K562 (cell line): ENCODE results near the gene LGALS16. TPM values are rescaled to one million over a fixed set of nuclear protein-coding genes. Genes with fewer than 3 reads are reported as not detected.

Source experiments
- ATAC-seq: fragments of 200-7000 bp; cut with Tn5 transposase; 3 replicates; pipeline ENCODE4 v1.9.1; 2020; ENCODE audit warnings: moderate library complexity
- BruUV-seq: library from RNA; stranded (reverse); fragments of 400-500 nt; replicated peaks from 2 replicates; lab custom pipeline; 2021; lab: Mats Ljungman, UMichigan
- CTCF ChIA-PET: fragments of 300-600 bp; formaldehyde crosslinking; extraction: SDS; loops from one replicate; lab custom pipeline; 2021; ENCODE audit warnings: low intra/inter-chr PET ratio; lab: Yijun Ruan, JAX
- POLR2A ChIA-PET: fragments of 300-600, 350-650 bp; sonication (Branson Sonifier 250); formaldehyde crosslinking; extraction: SDS; loops from one replicate; lab custom pipeline; 2021; ENCODE audit warnings: antibody characterized with exemption, inconsistent platforms; lab: Yijun Ruan, JAX
- DNase-seq, 4 experiments: peaks; one replicate each; pipeline versions ENCODE4 v3.0.0 to v3.0.0-alpha.2; 2011 to 2018; ENCODE audit warnings: low spot score in 3 of 4, mixed read lengths in 3 of 4; ENCODE audit errors: extremely low read depth in 1 of 4
- FAIRE-seq: peaks from 2 replicates; lab custom pipeline; 2011; peaks lifted over from hg19 to GRCh38; lab: Jason Lieb, UNC
- H2AFZ ChIP-seq: 2 replicates; pipeline ENCODE4 v1.6.0; 2011; ENCODE audit warnings: low read depth, low read length, control low read depth, inconsistent platforms
- H3K27ac ChIP-seq: fragments of 200-600 bp; 3 replicates; pipeline ENCODE4 v1.8.0; 2011; ENCODE audit warnings: low read depth, mild to moderate bottlenecking, control low read depth, inconsistent platforms, low read length, moderate library complexity, mixed read lengths; ENCODE audit errors: extremely low read depth
- H3K27me3 ChIP-seq, 2 experiments: fragments of 300-600 bp in 1 of 2; 2 replicates in 1 of 2; 3 replicates in 1 of 2; pipeline versions ENCODE4 v1.6.0 to v1.8.0; 2011; ENCODE audit warnings: inconsistent platforms in 2 of 2, low read length in 2 of 2, mild to moderate bottlenecking in 1 of 2, mixed read lengths in 1 of 2, moderate library complexity in 1 of 2; ENCODE audit not compliant: control insufficient read depth in 2 of 2, insufficient read depth in 2 of 2
- H3K36me3 ChIP-seq: fragments of 300-600 bp; 3 replicates; pipeline ENCODE4 v1.8.0; 2011; ENCODE audit warnings: mild to moderate bottlenecking, low read length, inconsistent platforms; ENCODE audit not compliant: control insufficient read depth, insufficient read depth
- H3K4me1 ChIP-seq, 2 experiments: fragments of 200-600 bp in 1 of 2; replicated peaks in 1 of 2; 2 replicates in 1 of 2; 3 replicates in 1 of 2; pipeline versions ENCODE4 v1.5.1 to v1.8.0; 2011; ENCODE audit warnings: inconsistent platforms in 2 of 2, low read length in 2 of 2, mild to moderate bottlenecking in 1 of 2, mixed read lengths in 1 of 2, moderate library complexity in 1 of 2; ENCODE audit not compliant: control insufficient read depth in 2 of 2, insufficient read depth in 2 of 2
- H3K4me2 ChIP-seq: 2 replicates; pipeline ENCODE4 v1.6.1; 2011; ENCODE audit warnings: low read length, control low read depth, inconsistent platforms, mixed read lengths; ENCODE audit not compliant: insufficient read depth
- H3K4me3 ChIP-seq: fragments of 200-600 bp; sonication (generic), shearing (Covaris generic); 2 replicates; pipeline ENCODE4 v1.5.1; 2016; ENCODE audit warnings: control low read depth, inconsistent platforms
- H3K79me2 ChIP-seq: fragments of 200-600 bp; 3 replicates; pipeline ENCODE4 v1.8.0; 2011; ENCODE audit warnings: low read length, inconsistent platforms; ENCODE audit not compliant: control insufficient read depth, insufficient read depth
- H3K9ac ChIP-seq, 2 experiments: 2 replicates each; pipeline versions ENCODE4 v1.6.0 to v1.6.1; 2011; ENCODE audit warnings: low read depth in 2 of 2, low read length in 2 of 2, control low read depth in 1 of 2, inconsistent platforms in 1 of 2, mild to moderate bottlenecking in 1 of 2, mixed read lengths in 1 of 2; ENCODE audit not compliant: insufficient read depth in 1 of 2
- H3K9me1 ChIP-seq: one replicate; pipeline ENCODE4 v1.6.0; 2011; ENCODE audit warnings: inconsistent platforms, mild to moderate bottlenecking, low read length, moderate library complexity; ENCODE audit not compliant: control insufficient read depth, insufficient read depth
- H3K9me3 ChIP-seq: replicated peaks from 2 replicates; pipeline ENCODE4 v1.5.1; 2011; ENCODE audit warnings: low read depth, low read length, inconsistent platforms; ENCODE audit not compliant: control insufficient read depth, insufficient read depth
- H4K20me1 ChIP-seq: replicated peaks from 2 replicates; pipeline ENCODE4 v1.6.1; 2011; ENCODE audit warnings: low read length, inconsistent platforms, mixed read lengths; ENCODE audit not compliant: control insufficient read depth, insufficient read depth
- NFE2 ChIP-seq: IDR thresholded peaks from 2 replicates; pipeline ENCODE4 v1.6.1; 2014; ENCODE audit warnings: antibody characterized with exemption, low read depth
- ZNF239 ChIP-seq: fragments of 250-450 bp; sonication (Bioruptor Pico); IDR thresholded peaks from 2 replicates; pipeline ENCODE4 v1.4.0; 2020; ENCODE audit warnings: mild to moderate bottlenecking
- WGBS: fragments of 100-300 bp; shearing (Covaris generic); methylation state at CpG from one replicate; pipeline ENCODE4 v1.1.6; 2016; ENCODE audit warnings: low coverage, mixed read lengths; ENCODE audit not compliant: insufficient coverage; ENCODE audit errors: missing lambda C conversion rate; 5-methylcytosine and 5-hydroxymethylcytosine counted together
- in situ Hi-C: fragments of 300-500 bp; cut with MboI; formaldehyde crosslinking; loops from 4 replicates; pipeline ENCODE4 v1.15.0; 2018; ENCODE audit warnings: inconsistent platforms, mixed read lengths
- intact Hi-C: fragments of 100-400 bp; cut with micrococcal nuclease; formaldehyde crosslinking; loops from 2 replicates; pipeline ENCODE4 v1.14.2; 2022
- polyA plus RNA-seq, 8 experiments: library from polyadenylated mRNA; depleted of rRNA in 4 of 8; stranded (reverse) in 5 of 8; unstranded in 3 of 8; fragments of >200 nt; fragmentation: Nextera tagmentation in 2 of 8; fragmentation: Illumina TruSeq in 1 of 8; extraction: Ambion mirVana in 2 of 8; extraction: Trizol in 1 of 8; gene quantifications; 2 replicates each; pipeline versions ENCODE4 v1.2.1 to v1.2.3, GENCODE V29; 2011 to 2014; ENCODE audit warnings: inconsistent platforms in 1 of 8, missing spikeins in 1 of 8
- total RNA-seq, 7 experiments: library from RNA; depleted of rRNA in 6 of 7; stranded (reverse); fragments of >200 nt in 6 of 7; fragmentation: Illumina TruSeq in 2 of 7; extraction: Trizol in 2 of 7; gene quantifications; 2 replicates each; pipeline versions ENCODE4 v1.2.1 to v1.2.3, GENCODE V29; 2011 to 2021; ENCODE audit warnings: low replicate concordance in 1 of 7
- TF ChIP-seq, protein P1 (sequence below): fragments of 450-650 bp; IDR thresholded peaks from 2 replicates; pipeline ENCODE4 v1.6.1; 2016
- TF ChIP-seq, protein P2 (sequence below): sonication (generic); formaldehyde crosslinking; IDR thresholded peaks from 2 replicates; pipeline ENCODE4 v1.8.0; 2023; ENCODE audit warnings: missing genetic modification reagents, mild to moderate bottlenecking, borderline replicate concordance

Gene LGALS16
- total and polyA plus RNA-seq, 9 of the 15 experiments (the other 6 are each of a cell fraction or from before 2014, with no cell fraction given): not detected

DNA sequence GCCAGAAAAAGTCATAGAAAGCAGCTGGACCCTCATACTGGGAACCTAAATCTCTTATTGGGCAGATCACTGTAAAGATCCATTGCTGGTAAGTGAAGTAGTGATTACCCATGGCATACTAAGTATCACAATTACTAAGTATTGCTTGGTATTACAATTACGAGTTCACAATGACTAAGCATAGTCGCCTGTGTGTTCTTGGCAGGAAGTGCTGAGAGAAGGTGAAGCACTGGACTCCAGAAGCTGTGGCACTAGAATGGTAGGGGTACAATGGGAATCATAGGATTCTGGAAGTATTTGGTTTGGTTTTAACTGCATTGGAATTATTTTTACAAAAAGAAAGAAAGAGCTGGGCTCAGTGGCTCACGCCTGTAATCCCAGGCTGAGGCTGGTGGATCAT lies 20.3 kb downstream of the LGALS16 start:
- H3K4me1 ChIP-seq: no peaks in the 10 kb centered on the region

DNA sequence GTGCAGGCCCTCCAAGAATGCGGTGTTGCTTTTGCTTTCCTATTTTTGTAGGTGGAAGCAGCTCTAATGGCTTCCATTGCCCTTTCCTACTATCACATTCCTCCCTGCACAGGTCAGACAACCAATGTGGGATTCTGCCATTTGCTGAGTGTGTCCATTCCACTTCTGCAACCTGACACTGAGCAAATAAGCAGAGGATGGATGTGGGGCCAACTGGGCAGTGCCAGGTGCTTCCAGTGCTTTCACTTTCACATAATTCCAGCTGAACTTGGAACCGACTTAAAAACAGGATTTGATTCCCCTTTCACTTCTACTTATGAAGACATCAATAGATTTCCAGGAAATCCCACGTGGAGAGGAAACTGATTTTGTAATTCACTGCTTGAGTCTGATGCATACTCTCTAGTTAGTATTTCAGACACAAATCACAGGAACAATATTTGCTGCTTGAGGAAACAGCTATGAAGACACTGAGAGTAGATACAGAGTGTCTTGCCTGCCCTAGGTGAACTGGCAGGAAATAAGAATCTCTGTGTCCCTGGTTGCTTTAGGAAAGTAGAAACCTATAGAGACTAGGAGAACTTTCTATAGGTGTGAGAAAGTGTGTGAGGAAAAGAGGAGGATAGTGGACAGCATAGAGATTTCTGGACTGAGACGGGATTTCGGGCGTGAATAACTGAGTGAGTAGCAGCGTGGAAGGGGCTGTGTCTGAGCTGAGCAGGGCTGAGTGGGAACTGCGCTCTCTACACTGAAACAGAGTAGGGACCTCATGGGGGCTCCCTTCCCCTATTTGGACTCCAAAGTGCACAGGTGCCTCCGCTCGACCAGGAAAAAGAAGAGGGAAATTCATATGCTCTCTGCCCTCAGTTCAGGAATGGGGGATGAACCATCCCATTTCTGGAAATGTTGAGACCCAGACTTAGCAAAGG lies 22.5 kb downstream of the LGALS16 start:
- no peak overlapping the region for H3K27ac ChIP-seq
- ChIA-PET CTCF (no interaction called here), POLR2A (no interaction called here)
- H3K4me2 ChIP-seq: no peak overlapping the region
- no peak overlapping the region for H2AFZ ChIP-seq
- H3K27me3 ChIP-seq: peaks cover 8 to 44% of the 10 kb centered on the region in 2 experiments; a peak in 3 of 5 replicates
- H3K36me3 ChIP-seq: no peaks in the 10 kb centered on the region
- H4K20me1 ChIP-seq: no peaks in the 10 kb centered on the region
- H3K9ac ChIP-seq: no peak overlapping the region
- H3K79me2 ChIP-seq: no peaks in the 10 kb centered on the region
- H3K9me3 ChIP-seq: no peaks in the 10 kb centered on the region
- BruUV-seq: no TSS peak
- H3K4me3 ChIP-seq: no peak overlapping the region
- FAIRE-seq (no peak), DNase-seq (no peak), ATAC-seq (no peak)
- 0% methylated on average over 10 of the region's 10 CpGs for WGBS
- in situ Hi-C loops (no loop called here), intact Hi-C loops (no loop called here)
- no peaks in the 10 kb centered on the region for H3K9me1 ChIP-seq
- no peaks in the 10 kb centered on the region for H3K4me1 ChIP-seq
- TF ChIP-seq, protein P1, sequence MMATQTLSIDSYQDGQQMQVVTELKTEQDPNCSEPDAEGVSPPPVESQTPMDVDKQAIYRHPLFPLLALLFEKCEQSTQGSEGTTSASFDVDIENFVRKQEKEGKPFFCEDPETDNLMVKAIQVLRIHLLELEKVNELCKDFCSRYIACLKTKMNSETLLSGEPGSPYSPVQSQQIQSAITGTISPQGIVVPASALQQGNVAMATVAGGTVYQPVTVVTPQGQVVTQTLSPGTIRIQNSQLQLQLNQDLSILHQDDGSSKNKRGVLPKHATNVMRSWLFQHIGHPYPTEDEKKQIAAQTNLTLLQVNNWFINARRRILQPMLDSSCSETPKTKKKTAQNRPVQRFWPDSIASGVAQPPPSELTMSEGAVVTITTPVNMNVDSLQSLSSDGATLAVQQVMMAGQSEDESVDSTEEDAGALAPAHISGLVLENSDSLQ: no peak
- TF ChIP-seq, protein P2, sequence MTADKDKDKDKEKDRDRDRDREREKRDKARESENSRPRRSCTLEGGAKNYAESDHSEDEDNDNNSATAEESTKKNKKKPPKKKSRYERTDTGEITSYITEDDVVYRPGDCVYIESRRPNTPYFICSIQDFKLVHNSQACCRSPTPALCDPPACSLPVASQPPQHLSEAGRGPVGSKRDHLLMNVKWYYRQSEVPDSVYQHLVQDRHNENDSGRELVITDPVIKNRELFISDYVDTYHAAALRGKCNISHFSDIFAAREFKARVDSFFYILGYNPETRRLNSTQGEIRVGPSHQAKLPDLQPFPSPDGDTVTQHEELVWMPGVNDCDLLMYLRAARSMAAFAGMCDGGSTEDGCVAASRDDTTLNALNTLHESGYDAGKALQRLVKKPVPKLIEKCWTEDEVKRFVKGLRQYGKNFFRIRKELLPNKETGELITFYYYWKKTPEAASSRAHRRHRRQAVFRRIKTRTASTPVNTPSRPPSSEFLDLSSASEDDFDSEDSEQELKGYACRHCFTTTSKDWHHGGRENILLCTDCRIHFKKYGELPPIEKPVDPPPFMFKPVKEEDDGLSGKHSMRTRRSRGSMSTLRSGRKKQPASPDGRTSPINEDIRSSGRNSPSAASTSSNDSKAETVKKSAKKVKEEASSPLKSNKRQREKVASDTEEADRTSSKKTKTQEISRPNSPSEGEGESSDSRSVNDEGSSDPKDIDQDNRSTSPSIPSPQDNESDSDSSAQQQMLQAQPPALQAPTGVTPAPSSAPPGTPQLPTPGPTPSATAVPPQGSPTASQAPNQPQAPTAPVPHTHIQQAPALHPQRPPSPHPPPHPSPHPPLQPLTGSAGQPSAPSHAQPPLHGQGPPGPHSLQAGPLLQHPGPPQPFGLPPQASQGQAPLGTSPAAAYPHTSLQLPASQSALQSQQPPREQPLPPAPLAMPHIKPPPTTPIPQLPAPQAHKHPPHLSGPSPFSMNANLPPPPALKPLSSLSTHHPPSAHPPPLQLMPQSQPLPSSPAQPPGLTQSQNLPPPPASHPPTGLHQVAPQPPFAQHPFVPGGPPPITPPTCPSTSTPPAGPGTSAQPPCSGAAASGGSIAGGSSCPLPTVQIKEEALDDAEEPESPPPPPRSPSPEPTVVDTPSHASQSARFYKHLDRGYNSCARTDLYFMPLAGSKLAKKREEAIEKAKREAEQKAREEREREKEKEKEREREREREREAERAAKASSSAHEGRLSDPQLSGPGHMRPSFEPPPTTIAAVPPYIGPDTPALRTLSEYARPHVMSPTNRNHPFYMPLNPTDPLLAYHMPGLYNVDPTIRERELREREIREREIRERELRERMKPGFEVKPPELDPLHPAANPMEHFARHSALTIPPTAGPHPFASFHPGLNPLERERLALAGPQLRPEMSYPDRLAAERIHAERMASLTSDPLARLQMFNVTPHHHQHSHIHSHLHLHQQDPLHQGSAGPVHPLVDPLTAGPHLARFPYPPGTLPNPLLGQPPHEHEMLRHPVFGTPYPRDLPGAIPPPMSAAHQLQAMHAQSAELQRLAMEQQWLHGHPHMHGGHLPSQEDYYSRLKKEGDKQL (CRISPR knock-in tag): no peak

More for the DNA sequence above, 20.3 kb downstream of the LGALS16 start:
- Histone ChIP-seq H3K4me2 (no peak overlapping the region), H3K36me3 (no peaks in the 10 kb centered on the region), H4K20me1 (no peaks in the 10 kb centered on the region), H3K27me3 (peaks cover 8 to 31% of the 10 kb centered on the region in 2 experiments; a peak in 3 of 5 replicates), H3K4me3 (no peak overlapping the region), H2AFZ (no peak overlapping the region), H3K9me1 (no peaks in the 10 kb centered on the region), H3K27ac (no peak overlapping the region), H3K79me2 (no peaks in the 10 kb centered on the region), H3K9me3 (no peaks in the 10 kb centered on the region; the same call in 1 of the 2 replicates), H3K9ac (no peak overlapping the region)
- no peak for ATAC-seq
- in situ Hi-C loops: no loop called here
- BruUV-seq: no TSS peak
- ChIA-PET POLR2A (interaction anchor here (0.6 to 1.1 kb wide), 3 partner anchors 12 to 508 kb away, joined by 3 to 5 read pairs (median 5); no protein-coding TSS in a partner anchor), CTCF (no interaction called here)
- DNase-seq: no peak
- peak; percentile 34; the same call in 1 of the 2 replicates for TF ChIP-seq NFE2
- TF ChIP-seq ZNF239 (CRISPR knock-in tag): no peak
- intact Hi-C loops: no loop called here
- 0% methylated on average over 3 of the region's 3 CpGs for WGBS
- no peak for FAIRE-seq
